Stimulated activated CD4-positive, alpha-beta T cell treated with anti-CD3 and anti-CD28 coated beads, TNF-alpha, amount 100 ng/mL, for 24 hours (primary cell): ENCODE results near the gene PRDX6.
A peak's percentile ranks its signal among the peaks of the same experiment; 100 is the strongest.
"Not testable (repeated sequence)": the region's sequence is repeated elsewhere in the genome, so short reads cannot be mapped to it uniquely, and the experiment has no call there.

Source experiments
- DNase-seq, 3 experiments: peaks; one replicate each; pipeline ENCODE4 v3.0.0-alpha.2; 2020; ENCODE audit warnings: low read depth in 3 of 3

PRDX6 gene

GRCh38 chr1:173467426-173467825 lies 9.7 kb upstream of the PRDX6 start:
- no peak for DNase-seq

- DNase-seq: no peak
These were observed 7.5 kb upstream of the PRDX6 start for GRCh38 chr1:173469656-173470055.

GRCh38 chr1:173470608-173471007 lies 6.5 kb upstream of the PRDX6 start:
- DNase-seq: no peak

- no peak for DNase-seq
These were observed 3.5 kb upstream of the PRDX6 start for GRCh38 chr1:173473599-173474011.

- no peak for DNase-seq
These were observed 2.9 kb upstream of the PRDX6 start for GRCh38 chr1:173474097-173474779.

- DNase-seq: not testable (repeated sequence)
These were observed 2.2 kb upstream of the PRDX6 start for GRCh38 chr1:173474780-173475421.

GRCh38 chr1:173475564-173476196 lies 1.5 kb upstream of the PRDX6 start:
- DNase-seq: no peak

- no peak for DNase-seq
These were observed 904 bp upstream of the PRDX6 start for GRCh38 chr1:173476197-173476664.

GRCh38 chr1:173476665-173477285 lies 360 bp upstream of the PRDX6 start:
- DNase-seq: peak; percentile 7 to 83 (median 67)

- DNase-seq: no peak
These were observed 1.0 kb downstream of the PRDX6 start for GRCh38 chr1:173478094-173478674.

GRCh38 chr1:173479649-173480048 lies 2.5 kb downstream of the PRDX6 start:
- DNase-seq: no peak

GRCh38 chr1:173481195-173481772 lies 4.1 kb downstream of the PRDX6 start:
- DNase-seq: no peak

- no peak for DNase-seq
These were observed 5.5 kb downstream of the PRDX6 start for GRCh38 chr1:173482683-173483082.

GRCh38 chr1:173484276-173484675 lies 7.1 kb downstream of the PRDX6 start:
- no peak for DNase-seq

GRCh38 chr1:173485401-173485800 lies 8.3 kb downstream of the PRDX6 start:
- DNase-seq: no peak

- no peak for DNase-seq
These were observed 10.9 kb downstream of the PRDX6 start for GRCh38 chr1:173488001-173488400.

GRCh38 chr1:173489149-173489600 lies 12.0 kb downstream of the PRDX6 start:
- DNase-seq: no peak

GRCh38 chr1:173489929-173490328 lies 12.8 kb downstream of the PRDX6 start:
- DNase-seq: no peak

- no peak for DNase-seq
These were observed 14.4 kb downstream of the PRDX6 start for GRCh38 chr1:173491508-173491907.

GRCh38 chr1:173493125-173493524 lies 16.0 kb downstream of the PRDX6 start:
- DNase-seq: not testable (repeated sequence)

GRCh38 chr1:173495609-173496267 lies 18.6 kb downstream of the PRDX6 start:
- DNase-seq: no peak
